Stimulated activated CD4-positive, alpha-beta T cell treated with anti-CD3 and anti-CD28 coated beads, Interleukin-4, amount 100 ng/mL, for 48 hours (primary cell): ENCODE measurements around the gene SPATA31A5.
"Not testable (repeated sequence)": the region's sequence is repeated elsewhere in the genome, so short reads cannot be mapped to it uniquely, and the experiment has no call there.

Experiments used
- DNase-seq, 2 donors: peaks; one replicate each; pipeline ENCODE4 v3.0.0-alpha.2; 2020; ENCODE audit warnings: low read depth in 2 of 2

The SPATA31A5 gene

DNA sequence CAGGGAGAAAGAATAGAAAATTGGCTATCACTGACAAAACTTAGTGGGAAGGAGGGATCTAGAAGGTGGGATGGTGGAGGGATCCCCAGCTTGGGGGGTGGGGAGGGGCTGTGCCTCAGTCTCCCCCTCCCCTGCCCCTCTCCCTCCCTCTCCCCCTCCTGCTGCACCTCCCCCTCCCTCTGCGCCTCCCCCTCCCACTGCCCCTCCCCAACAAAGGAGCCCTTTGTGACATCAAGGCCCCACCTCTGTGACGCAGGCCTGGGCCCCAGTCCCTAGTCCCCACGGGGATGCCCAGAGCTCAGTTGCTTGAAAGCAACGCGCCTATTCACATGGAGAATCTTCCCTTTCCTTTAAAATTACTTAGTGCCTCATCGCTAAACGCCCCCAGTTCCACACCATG is at the start of gene SPATA31A5:
TSS of gene SPATA31A5 (plus strand) at position 301 of the 400 bp plus-strand sequence. CDS start at position 330, 29 bp downstream.
- DNase-seq, result not testable (repeated sequence)

- DNase-seq, result not testable (repeated sequence)
Measured at GRCh38 chr9:60962990-60963350, 48.8 kb downstream of the SPATA31A5 start.

- DNase-seq, result not testable (repeated sequence)
Measured at GRCh38 chr9:60966382-60966781, 52.2 kb downstream of the SPATA31A5 start.
